ENCODE data around the gene IGSF23. TPM values are rescaled to one million over a fixed set of nuclear protein-coding genes. Genes with fewer than 3 reads are reported as not detected.
A peak's percentile ranks its signal among the peaks of the same experiment; 100 is the strongest.
"Not testable (repeated sequence)": the region's sequence is repeated elsewhere in the genome, so short reads cannot be mapped to it uniquely, and the experiment has no call there.

Gene IGSF23
- total RNA-seq, 4 donors from 2014 or later: not detected

- ATAC-seq (no peak), DNase-seq (no peak)
- Histone ChIP-seq H3K27me3 (no peaks in the 10 kb centered on the region), H3K4me3 (no peak overlapping the region), H3K36me3 (no peaks in the 10 kb centered on the region), H3K27ac (no peak overlapping the region), H3K9me3 (no peaks in the 10 kb centered on the region), H3K4me1 (peaks cover 0 to under 1% of the 10 kb centered on the region in 2 donors)
- intact Hi-C loops (cut with DNase I; ENCODE audit: low total_unique reads): no loop called here
- TF ChIP-seq CTCF (IDR thresholded peaks at IDR 0.05 in 4 of 5, conservative IDR thresholded peaks at IDR 0.05 in 1 of 5): no peak
- TF ChIP-seq POLR2A (IDR thresholded peaks at IDR 0.05): no peak
- in situ Hi-C loops (cut with MboI; ENCODE audit: low sequenced_read_pairs in 4 of 4): no loop called here
Measured at GRCh38 chr19:44628793-44629192, 15.4 kb downstream of the IGSF23 start.

- in situ Hi-C loops (cut with MboI; ENCODE audit: low sequenced_read_pairs in 4 of 4); ATAC-seq; intact Hi-C loops (cut with DNase I; ENCODE audit: low total_unique reads); H3K9me3 ChIP-seq; H3K27ac ChIP-seq; DNase-seq; H3K4me3 ChIP-seq; H3K36me3 ChIP-seq; H3K4me1 ChIP-seq; H3K27me3 ChIP-seq: not testable (repeated sequence)
Measured at GRCh38 chr19:44631611-44632010, 18.2 kb downstream of the IGSF23 start.

- H3K4me3 ChIP-seq: peak overlapping the region in 1 of 4 donors; percentile 28
- H3K27ac ChIP-seq; intact Hi-C loops (cut with DNase I; ENCODE audit: low total_unique reads): not testable (repeated sequence)
Measured at GRCh38 chr19:44634058-44634457, 20.7 kb downstream of the IGSF23 start.

GRCh38 chr19:44634785-44635184 is 21.4 kb downstream of the IGSF23 start:
- Histone ChIP-seq H3K4me1 (peaks cover 0 to 5% of the 10 kb centered on the region in 2 donors), H3K36me3 (no peaks in the 10 kb centered on the region), H3K27ac (no peak overlapping the region), H3K4me3 (no peak overlapping the region), H3K9me3 (no peaks in the 10 kb centered on the region), H3K27me3 (no peaks in the 10 kb centered on the region)
- no peak for ATAC-seq
- in situ Hi-C loops (cut with MboI; ENCODE audit: low sequenced_read_pairs in 4 of 4): no loop called here
- TF ChIP-seq POLR2A (IDR thresholded peaks at IDR 0.05) (no peak), CTCF (IDR thresholded peaks at IDR 0.05 in 4 of 5, conservative IDR thresholded peaks at IDR 0.05 in 1 of 5) (no peak)
- no peak for DNase-seq
- intact Hi-C loops (cut with DNase I; ENCODE audit: low total_unique reads): no loop called here

More at GRCh38 chr19:44634058-44634457, 20.7 kb downstream of the IGSF23 start:
- DNase-seq; H3K27me3 ChIP-seq; in situ Hi-C loops (cut with MboI; ENCODE audit: low sequenced_read_pairs in 4 of 4); H3K4me1 ChIP-seq; H3K9me3 ChIP-seq; H3K36me3 ChIP-seq; ATAC-seq: not testable (repeated sequence)

- peaks cover 9 to 10% of the 10 kb centered on the region in 2 donors for H3K4me1 ChIP-seq
- H3K4me3 ChIP-seq: no peak overlapping the region
- in situ Hi-C loops (cut with MboI; ENCODE audit: low sequenced_read_pairs in 4 of 4): no loop called here
- H3K27ac ChIP-seq: no peak overlapping the region
- DNase-seq: no peak
- no peaks in the 10 kb centered on the region for H3K27me3 ChIP-seq
- no peaks in the 10 kb centered on the region for H3K9me3 ChIP-seq
- H3K36me3 ChIP-seq: no peaks in the 10 kb centered on the region
- intact Hi-C loops (cut with DNase I; ENCODE audit: low total_unique reads): no loop called here
- TF ChIP-seq CTCF (IDR thresholded peaks at IDR 0.05 in 4 of 5, conservative IDR thresholded peaks at IDR 0.05 in 1 of 5) (no peak), POLR2A (IDR thresholded peaks at IDR 0.05) (no peak)
- no peak for ATAC-seq
Measured at GRCh38 chr19:44635581-44636438, 22.4 kb downstream of the IGSF23 start.

Data from gastrocnemius medialis (tissue), 4 donors.